HG03342 (cell line): ENCODE measurements around the gene CHSY1.

Source experiments
- ATAC-seq: cut with Tn5 transposase; IDR thresholded peaks from one replicate; pipeline ENCODE4 v1.9.1; 2021; ENCODE audit warnings: mild to moderate bottlenecking, moderate library complexity; ENCODE audit not compliant: unreplicated experiment

CHSY1 gene

DNA sequence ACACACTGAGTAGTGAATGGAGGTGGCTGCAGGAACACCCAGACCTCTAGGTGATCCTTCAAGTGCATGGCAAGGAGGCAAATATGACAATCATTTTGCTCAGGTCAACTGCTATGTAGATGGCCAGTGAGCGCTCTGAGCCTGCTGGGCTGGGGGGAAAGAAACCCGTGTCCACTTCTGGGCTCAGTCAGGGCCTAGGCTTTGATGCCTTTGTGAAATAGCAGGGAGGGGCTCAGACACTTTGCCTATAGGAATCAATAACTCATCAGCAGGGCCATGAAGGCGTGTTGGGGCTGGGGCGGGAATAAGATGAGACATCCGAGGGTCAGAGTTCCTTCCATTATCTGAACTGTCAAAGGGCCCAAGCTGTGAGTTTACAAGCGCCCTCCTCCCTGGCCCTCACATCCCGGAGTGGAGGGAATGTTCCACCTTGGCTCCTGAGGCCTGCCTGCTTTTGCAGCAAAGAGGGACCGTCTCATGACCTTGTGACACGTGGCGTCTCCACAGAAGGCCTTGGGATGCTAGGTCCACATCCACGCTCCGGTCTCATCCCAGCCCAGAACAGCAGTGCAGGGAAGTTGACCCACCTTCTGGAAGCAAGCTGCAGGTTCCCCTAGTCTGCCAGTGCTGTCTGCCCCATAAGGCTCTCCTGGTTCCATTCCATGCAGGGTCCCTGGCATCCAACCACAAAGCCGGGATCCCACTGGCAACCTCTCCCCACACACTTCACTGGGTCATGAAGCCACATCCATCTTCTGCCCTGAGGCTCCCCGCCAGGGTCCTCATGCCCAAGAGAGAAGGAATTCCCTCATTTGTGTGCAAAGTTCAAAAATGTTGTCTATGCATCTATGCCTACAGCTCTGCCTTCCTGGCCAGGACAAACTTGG is 78.4 kb downstream of the CHSY1 start:
- ATAC-seq = no peak

DNA sequence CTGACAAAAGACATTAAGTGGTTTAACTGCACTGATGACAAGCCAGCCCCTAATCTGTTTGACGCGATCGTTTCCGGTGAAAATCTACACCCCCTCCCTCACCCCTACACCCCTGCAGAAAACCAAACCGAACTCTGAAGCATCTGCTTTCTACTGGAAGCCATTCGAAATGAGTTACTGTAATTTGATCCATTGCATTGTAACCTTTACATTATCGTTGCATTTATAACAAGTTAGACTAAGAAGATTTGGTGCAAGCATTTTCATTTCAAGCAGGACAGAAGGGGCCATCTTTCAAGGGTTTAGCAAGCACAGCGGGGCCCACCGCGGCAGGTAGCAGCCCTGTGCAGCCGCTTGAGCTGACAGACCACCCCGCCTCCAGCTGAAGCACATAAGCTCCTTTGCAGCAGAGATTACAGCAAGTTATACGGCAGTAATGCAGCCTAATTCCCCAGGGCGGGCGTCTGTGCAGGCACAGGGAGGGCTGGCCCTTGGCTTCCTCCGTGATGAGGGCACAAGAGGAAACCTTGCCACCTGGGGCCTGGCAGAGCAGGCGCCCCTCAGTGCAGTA is 79.3 kb downstream of the CHSY1 start:
- no peak for ATAC-seq

DNA sequence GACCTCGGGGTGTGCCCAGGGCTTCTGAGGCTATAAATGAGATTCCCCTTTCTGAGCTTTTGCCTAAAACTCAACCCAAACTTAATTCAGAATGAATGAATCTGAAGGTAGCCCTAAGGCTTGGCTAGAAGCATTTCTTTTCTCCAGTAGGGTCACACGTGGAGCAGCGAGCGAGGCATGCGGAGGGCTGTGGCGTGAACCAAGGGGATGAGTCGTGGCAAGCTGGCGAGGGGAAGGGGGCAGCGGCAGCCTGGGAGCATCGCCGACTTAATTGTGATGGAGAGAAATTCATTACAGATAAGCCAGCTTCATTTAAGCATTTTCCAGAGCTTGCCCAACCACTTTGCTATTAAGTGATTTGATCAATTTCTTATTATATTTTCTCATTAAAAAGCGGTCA is 79.9 kb downstream of the CHSY1 start:
- no peak for ATAC-seq

DNA sequence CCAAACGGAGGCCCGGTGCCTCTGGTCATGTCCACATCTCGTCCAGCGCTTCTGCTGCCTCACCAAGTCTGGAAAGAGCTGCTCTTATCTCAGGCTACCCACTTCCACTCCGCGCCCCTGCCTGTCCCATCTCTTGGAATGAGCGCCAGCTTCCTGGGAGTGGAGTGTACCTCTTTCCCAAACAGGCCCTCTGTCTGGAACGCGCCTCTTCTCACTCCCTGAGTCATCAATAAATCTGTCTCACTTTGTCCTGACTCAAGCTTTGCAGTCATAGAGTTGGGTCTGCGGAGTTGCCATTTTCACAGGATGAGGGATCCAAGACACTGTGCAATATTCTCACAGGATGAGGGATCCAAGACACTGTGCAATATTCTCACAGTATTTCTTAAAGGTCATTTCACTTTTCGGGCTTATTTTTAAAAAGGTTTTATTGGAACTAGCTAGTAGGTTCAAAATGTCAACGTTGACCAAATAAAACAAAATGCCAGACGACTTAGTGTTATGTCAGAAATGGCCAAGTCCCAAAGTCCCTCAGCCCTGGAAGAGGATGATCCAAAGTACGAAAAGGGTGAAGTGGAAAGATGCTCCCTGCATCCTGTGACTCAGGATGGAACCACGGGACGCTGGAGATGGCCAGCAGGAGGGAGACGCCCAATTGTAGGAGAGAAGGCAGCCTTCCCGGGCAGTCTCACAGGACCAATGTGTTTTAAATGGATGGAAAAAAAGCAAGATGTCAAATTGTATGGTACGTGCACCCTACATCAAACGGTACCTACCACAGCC is 81.1 kb downstream of the CHSY1 start:
- no peak for ATAC-seq

DNA sequence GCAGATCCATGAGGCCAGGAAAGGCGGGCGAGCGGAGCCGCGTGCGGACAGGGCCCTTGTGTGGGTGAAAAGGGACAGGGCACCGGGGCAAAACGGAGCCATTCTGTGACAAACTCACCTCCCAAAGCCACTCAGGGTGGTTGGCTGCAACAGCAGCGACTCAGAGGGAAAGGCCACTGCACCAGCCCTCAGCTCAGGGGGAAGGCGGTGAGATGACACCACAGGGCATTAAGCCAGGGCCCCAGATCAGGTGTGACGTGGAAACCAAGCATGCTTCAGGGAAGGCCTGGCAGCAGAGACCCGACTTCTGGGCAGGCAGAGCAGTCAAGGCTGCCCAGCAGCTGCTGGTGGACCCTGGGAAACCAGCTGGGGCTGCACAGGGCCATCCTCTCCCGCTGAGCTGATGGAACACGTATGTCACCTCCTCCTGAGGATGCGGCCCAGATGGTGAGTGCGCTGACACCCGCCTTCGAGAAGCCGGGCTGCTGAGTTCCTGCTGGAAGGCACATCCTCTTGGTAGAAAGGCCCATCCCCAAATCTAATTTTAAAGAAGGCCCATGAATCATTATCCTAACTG is 82.3 kb downstream of the CHSY1 start:
- ATAC-seq = no peak

DNA sequence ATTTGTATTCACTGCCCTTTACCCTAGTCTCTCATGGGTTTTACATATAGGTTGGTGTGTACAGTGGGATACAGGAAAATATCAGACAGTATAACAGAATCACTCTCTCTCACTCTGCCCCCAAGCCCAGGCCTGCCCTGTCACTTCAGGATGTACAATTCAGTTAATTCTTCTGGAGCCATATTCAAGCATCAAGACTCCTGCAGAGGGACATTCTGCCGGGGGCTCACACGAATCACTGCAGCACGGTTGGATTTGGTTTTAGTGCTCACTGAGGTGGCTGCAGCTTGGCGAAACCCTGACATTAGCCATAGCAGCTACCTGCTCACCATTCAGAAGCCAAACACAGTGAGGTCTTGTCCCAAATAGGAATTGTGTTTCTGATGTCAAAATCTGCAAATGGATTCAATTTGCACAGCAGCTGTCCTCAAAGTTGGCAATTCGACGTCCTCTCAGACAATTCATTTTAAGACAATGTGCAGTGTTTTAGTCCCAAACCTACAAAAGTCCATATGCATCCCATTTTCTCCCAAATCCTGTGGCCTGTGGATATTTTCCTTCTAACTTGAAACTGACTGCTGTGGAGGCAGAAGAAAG is 82.9 kb downstream of the CHSY1 start:
- no peak for ATAC-seq

DNA sequence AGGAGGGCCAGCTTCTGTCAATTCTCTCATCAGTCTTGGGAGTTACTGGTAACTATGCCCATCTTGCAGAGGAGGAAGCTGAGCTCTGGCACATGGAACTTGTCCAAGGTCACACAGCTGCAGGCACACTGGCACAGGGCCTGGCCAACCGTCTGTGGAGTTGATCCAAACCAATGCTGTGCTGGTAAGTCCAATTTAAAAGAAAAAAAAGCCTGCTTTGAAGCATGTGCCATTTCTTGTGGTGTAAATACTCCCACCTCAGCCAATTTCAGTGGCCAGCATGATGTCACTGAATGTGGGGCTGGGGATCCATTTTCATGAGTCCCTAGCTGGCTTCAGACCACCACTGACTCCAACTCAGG is 83.4 kb downstream of the CHSY1 start:
- no peak for ATAC-seq

DNA sequence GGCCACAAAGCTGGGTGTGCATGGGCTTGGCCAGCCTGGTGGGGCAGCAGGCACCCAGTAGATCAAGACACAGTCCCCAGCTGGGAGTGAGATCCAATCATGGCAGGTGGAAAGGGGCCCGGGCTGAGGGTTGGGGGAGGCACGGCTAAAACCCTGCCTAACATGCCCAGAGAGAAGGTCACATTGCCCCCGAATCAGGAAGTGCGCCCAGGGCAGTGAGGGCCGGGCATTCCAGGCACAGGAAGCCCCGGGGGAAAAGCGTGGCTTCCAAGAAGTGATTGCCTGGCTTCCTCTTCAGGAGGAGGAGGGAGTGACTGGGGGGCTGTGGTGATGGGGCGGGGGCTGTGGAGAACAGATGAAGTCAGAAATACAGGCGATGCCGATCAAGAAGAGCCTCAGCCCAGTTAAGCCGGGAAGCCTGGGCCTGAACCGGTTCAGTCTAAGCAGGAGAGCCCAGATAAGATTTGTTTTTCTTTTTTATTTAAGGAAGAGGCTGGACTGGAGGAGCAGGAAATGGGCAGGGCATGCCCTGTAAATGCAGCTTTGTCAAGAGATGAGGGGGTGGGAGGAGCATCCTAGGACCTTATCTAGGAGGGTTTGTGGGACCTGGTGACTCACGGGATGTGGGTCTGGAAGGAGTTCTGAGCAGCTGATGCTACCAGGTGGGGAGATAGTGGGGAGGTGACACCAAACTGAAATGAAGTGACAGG is 83.9 kb downstream of the CHSY1 start:
- peak; percentile 53 for ATAC-seq

DNA sequence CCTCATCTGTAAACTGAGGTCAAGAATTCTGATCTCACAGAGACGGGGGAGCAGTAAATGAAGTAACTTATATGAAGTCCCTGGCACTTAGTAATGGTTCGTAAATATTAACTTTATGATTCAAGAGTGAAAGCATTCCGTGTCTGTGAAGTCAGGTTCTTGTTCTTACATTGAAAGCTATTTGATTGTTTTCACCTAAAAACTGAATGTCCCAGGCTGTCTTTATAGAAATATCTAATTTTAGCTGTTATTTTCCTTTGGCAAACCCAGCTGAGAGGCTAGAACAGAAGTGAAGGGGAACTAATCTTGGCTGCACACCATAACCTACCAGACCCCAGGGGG is 84.5 kb downstream of the CHSY1 start:
- no peak for ATAC-seq

DNA sequence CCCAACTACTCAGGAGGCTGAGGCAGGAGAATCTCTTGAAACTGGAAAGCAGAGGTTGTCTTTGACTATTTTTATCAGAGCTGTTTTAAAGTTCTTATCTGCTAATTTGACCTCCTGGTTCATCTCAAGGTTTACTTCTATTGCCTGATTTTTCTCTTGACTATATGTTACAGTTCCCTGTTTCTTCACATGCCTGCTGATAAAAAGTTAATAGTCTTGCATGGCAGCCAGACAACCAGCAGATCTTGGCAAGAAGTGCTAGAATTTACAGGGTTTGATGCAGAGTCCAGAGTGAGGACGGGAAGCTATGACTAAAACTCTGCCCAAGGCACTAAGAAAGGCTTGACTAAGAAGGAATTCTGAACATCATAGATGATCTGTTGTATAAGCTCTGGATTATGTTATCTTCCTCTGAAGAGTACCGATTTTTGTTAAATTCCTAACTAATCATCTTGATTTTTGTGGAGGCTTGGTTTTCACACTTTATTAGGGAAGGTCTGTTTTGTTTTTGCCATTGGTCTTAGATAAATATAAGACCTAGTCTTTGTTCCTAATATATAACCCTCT is 85.9 kb downstream of the CHSY1 start:
- ATAC-seq = no peak

DNA sequence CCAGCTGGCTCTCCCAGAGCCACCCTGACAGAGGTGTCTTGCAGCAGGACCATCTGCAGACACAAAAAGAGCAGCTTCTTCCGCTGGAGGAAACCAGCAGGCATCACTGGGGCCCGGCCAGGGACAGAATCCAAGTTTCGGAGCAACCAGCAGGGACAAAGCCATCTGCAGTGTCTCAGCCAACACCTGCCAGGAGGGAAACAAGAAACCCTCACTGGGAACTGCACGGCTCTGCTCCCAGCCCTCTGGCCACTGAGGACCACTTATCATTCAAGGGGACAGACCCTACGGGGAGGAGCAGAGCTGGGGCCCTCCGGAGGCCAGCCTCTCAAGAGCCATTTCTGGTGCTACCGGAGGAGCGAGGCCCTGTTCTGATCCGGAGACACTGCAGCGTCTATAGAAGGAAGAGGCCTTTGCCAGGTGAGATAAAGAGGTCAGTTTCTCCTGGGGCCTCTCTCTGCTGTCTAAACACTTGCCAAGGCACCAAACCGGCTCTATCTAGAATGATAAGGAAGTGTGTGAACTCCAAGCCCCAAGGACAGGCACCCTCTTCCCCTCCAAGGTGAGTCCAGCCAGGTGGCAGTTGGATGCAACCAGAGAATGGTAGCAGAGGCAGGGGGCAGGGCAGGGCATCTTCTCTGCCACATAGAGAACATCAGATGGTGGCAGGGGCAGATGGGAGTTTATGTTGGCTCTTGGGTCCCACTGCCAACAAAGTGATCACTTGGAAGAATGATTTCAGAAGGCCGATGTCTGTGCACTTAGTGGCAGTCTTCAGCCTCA is 89.0 kb downstream of the CHSY1 start:
- no peak for ATAC-seq

DNA sequence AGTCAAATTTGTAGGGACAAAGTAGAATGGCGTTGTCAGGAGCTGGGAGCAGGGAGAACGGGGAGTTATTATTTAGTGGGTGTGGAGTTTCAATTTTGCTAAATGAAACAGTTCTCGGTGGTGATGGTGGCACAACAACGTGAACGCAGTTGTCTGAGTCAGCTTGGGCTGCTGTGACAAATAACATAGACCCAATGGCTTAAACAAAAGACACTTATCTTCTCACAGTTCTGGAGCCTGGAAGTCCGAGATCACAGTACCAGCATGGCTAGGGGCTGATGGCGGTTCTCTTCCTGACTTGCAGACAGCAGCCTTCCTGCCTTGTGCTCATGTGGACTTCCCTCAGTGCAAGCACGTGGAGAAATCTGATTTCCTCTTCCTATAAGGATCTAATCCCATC is 90.2 kb downstream of the CHSY1 start:
- ATAC-seq = no peak

DNA sequence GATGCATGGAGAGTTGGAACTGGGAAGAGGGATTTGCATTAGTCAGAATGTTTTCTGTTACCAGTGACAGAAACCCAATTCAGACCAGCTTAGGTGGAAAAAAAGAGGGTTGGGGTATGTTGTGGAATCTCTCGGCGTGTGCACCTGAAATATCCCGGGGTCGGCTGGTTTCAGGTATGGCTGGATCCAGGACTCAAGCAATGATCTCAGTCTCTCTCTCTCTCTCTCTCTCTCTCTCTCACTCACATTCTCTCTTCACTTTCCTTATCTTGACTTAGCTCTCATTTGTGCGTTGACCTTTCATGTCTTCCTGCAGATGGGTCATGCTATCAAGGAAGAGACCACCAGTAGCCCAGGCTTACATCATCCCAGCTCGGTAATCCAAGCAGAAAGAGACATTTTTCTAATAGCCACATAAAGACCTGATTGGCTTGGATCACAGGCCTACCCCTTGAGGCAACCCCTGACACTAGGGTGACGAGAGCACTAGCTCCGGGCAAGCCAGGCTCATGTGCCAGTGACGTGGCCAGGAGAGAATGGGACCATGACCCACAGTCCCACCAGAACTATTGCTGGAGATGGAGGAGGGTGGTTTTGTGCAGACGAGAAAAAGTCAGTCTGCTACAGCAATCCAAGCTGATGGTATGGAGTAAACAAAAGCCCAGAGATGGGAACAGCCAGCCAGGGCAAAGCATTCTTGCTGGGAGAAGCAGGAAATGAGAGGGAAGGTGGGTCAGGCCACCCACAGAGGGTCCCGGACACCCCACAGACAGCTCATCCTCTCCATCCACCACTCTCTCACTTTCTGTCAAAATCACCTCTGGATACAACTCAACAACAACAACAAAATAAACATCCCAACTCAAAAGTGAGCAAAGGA is 91.7 kb downstream of the CHSY1 start:
- no peak for ATAC-seq

DNA sequence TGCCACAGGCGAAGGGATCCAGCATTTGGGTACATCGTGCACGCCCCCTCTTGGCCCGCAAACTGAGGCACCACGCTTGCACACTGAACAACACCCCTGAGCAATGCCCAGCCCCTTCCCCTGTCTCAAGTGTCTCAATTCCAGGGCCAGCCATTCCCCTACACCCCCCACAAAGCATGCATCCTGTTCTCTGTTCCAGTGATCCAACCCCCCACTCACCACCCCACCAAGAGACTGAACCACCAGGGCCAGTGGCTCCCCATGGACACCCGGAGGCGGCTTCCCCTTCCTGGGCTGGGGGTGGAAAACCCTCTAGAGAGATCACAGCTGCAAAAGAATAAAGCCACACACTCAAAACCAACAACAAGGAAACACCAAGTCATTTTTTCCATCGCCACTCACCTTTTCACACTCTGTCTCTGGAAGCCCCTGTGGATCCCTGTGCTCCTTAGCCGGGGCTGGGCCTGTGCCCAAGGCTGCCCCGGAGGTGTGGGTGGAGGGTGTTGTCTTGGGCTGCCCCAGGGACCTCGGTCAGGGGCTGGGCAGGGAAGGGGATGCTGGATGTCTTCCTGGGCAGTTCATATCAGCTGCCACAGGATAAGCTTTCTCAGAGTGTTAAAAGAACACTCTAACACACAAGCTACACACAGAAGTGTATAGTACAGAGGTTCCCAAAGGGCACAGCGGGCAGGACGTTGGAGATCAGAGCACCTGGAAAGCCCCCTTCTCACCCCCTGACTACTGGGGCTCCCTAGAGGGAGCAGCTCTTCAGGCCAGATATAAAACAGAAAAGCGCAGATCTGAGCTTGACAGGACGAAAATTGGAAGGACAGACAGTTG is 92.5 kb downstream of the CHSY1 start:
- no peak for ATAC-seq

DNA sequence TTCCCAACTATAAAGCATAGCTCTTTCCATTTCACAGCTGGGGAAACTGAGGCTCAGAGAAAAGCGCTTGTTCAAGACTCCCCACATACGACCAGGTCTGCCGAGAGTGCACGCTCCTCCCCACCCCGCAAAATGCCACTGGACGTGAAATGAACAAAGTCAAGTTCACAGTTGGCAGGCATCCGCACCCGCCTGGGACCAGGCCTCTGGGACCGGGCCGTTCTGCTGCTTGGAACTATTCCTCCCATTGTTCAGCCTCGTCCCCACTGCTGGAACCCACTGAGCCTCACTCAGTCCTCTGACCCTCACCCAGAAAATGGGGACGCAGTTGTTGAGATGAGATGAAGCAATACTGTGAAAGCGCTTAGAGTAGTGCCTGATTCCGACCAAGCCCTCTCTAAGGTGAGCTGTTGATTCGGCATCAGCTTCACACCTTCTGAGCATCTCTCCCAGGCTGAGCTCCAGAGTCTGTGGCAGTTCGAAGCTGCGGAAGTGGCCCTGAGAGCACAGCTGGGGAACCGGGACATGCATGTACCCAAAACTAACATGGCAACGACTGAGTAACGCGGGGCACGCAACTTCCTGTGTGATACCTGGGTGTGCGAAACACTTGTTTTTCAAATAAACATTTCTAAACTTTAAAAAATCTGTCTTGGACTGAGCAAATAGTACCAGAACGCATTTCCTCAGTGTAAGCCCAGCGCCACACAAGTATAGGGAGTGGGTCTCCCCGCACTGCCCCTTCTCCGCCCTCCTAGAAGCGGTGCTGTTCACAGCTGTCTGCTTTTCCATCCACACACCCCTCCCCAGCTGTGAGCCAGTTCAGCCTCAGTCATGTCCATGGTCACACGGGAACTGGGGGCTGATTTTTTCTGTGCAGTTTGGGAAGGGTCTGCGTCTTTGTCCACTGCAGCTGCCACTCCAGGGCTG is 93.4 kb downstream of the CHSY1 start:
- no peak for ATAC-seq

DNA sequence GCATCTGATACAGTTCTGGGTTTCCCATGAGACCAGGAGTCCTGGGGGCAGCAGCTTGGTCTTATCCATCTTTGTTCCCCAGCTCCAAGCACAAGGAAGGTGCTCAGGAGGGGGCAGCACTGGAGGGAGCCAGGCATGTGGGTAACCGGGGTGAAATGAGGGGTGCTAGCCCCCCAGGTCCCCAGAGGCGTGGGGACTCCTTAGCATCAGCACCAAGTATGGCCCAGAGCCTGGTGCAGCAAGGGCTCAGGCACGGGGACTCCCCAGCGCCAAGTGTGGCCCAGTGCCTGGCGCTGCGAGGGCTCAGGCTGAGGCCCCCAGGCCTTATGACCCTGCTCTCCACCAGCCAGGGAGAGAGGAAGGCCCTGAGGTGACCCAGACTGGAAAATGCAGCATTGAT is 94.1 kb downstream of the CHSY1 start:
- no peak for ATAC-seq
